ENCODE data around the gene LCE1E.

LCE1E gene

GRCh38 chr1:152783095-152783494 lies 3.0 kb upstream of the LCE1E start:
- no peak for DNase-seq

- DNase-seq, result no peak
Observed at GRCh38 chr1:152795686-152796085, 9.6 kb downstream of the LCE1E start.

GRCh38 chr1:152796421-152796820 lies 10.4 kb downstream of the LCE1E start, which contains the start of gene LCE1D:
Gene LCE1D (plus strand): TSS chr1:152796721. CDS start chr1:152797795, 1,074 bp downstream.
- DNase-seq, result no peak

- no peak for DNase-seq
Observed at GRCh38 chr1:152801333-152801732, 15.3 kb downstream of the LCE1E start.

GRCh38 chr1:152806576-152806975 lies 20.5 kb downstream of the LCE1E start, which contains the start of gene LCE1C:
Gene LCE1C (minus strand): TSS chr1:152806651. CDS start chr1:152805478, 1,173 bp downstream.
- no peak for DNase-seq

GRCh38 chr1:152811050-152811449 lies 25.0 kb downstream of the LCE1E start:
- no peak for DNase-seq

GRCh38 chr1:152811671-152812070 lies 25.6 kb downstream of the LCE1E start, which contains the start of gene LCE1B:
Gene LCE1B (plus strand): TSS chr1:152811971. CDS start chr1:152812447, 476 bp downstream.
- no peak for DNase-seq

- DNase-seq, result no peak
Observed at GRCh38 chr1:152817309-152817708, 31.3 kb downstream of the LCE1E start.

- DNase-seq, result no peak
Observed at GRCh38 chr1:152823294-152823693, 37.2 kb downstream of the LCE1E start.

GRCh38 chr1:152824964-152825363 lies 38.9 kb downstream of the LCE1E start:
- DNase-seq, result no peak

- DNase-seq, result no peak
Observed at GRCh38 chr1:152827173-152827572, 41.1 kb downstream of the LCE1E start, which contains the start of gene LCE1A. Gene LCE1A (plus strand): TSS chr1:152827473. CDS start chr1:152827473, 0 bp downstream.

- DNase-seq, result no peak
Observed at GRCh38 chr1:152836870-152837269, 50.8 kb downstream of the LCE1E start.

All from activated CD8-positive, alpha-beta memory T cell treated with anti-CD3 and anti-CD28 coated beads for 24 hours (primary cell).